BLaER1 treated with 17β-estradiol and CSF1 and Interleukin-3, amounts not matched to agents 10 nM and 100 nM (cell line): ENCODE results near the gene KRT39.

Experiments
- H3K27ac ChIP-seq, 11 experiments: shearing (Covaris generic); formaldehyde crosslinking; 2 replicates each; pipeline ENCODE4 v1.8.1; 2022
- H3K27me3 ChIP-seq, 11 experiments: shearing (Covaris generic); formaldehyde crosslinking; 2 replicates each; pipeline ENCODE4 v1.8.1; 2022
- H3K36me3 ChIP-seq, 11 experiments: shearing (Covaris generic); formaldehyde crosslinking; 2 replicates each; pipeline ENCODE4 v1.8.1; 2022
- H3K4me1 ChIP-seq, 10 experiments: shearing (Covaris generic); formaldehyde crosslinking; 2 replicates each; pipeline ENCODE4 v1.8.1; 2022
- H3K4me2 ChIP-seq, 11 experiments: shearing (Covaris generic); formaldehyde crosslinking; 2 replicates each; pipeline ENCODE4 v1.8.1; 2022
- H3K4me3 ChIP-seq, 10 experiments: shearing (Covaris generic); formaldehyde crosslinking; 2 replicates each; pipeline ENCODE4 v1.8.1; 2022
- H3K9ac ChIP-seq, 11 experiments: shearing (Covaris generic); formaldehyde crosslinking; 2 replicates each; pipeline ENCODE4 v1.8.1; 2022
- H3K9me3 ChIP-seq, 11 experiments: shearing (Covaris generic); formaldehyde crosslinking; replicated peaks in 1 of 11; 2 replicates each; pipeline ENCODE4 v1.8.1; 2022
- H4K20me1 ChIP-seq, 11 experiments: shearing (Covaris generic); formaldehyde crosslinking; 2 replicates each; pipeline ENCODE4 v1.8.1; 2022
- Cebpa-rat ChIP-seq, 11 experiments: shearing (Covaris generic); IDR thresholded peaks; 2 replicates each; pipeline ENCODE4 v1.8.1; 2022

KRT39 gene

DNA sequence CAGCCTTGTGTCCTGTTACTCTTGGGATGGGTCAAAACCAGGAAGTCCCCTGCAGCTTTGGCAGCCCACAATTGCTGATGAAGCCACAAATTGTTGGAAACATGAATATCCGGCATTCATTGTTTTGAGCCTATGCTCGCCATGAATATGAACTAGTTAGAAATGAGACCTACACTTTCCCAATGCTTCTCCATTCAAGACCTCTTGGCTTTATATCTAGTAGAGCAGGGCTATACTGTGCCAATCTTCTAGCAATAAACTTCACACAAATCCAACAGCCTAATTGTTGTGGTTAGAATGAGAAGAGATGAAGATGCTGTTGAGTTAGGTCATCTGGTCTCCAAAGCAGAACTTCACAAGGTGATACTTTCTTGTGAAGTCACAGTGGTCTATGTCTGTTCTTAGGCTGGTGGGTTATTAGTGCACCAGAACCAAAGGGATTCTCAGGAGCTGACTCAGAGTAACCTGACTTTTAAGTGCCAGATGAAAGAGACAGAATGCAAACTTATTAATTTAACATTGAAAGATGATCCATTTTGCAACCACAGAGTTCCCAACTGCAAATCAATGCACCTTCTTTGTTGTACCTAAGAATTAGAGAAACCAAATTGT is 15.6 kb downstream of the KRT39 start:
- Histone ChIP-seq H3K4me2 (no peak overlapping the region), H3K9me3 (no peaks in the 10 kb centered on the region), H3K4me3 (no peak overlapping the region), H3K4me1 (peaks cover 0 to 13% (median 0%) of the 10 kb centered on the region in 10 experiments; a peak in 7 of 20 replicates), H3K36me3 (no peaks in the 10 kb centered on the region), H3K27me3 (no peaks in the 10 kb centered on the region), H3K9ac (no peak overlapping the region), H4K20me1 (no peaks in the 10 kb centered on the region), H3K27ac (no peak overlapping the region)
- no peak for TF ChIP-seq Cebpa-rat (IDR thresholded peaks at IDR 0.05)

DNA sequence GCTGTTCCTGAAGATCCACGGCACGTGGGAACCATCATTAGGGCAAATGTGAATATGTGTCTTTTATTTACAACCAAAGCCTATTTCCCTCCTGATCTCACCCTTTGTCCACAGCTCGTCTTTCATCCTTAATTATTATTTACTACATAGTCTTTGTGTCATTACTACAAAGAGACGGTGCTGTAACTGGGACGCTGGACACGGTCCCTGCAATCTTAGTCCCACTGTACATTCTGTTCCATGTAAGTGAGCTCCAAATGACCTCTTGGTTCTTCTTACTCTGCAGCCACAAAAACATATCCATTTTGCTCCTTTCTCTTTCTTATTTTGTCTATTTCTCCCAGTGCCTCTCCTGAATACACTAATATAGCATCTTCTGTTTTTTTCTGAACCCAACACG is 16.6 kb downstream of the KRT39 start:
- no peak overlapping the region for H3K4me3 ChIP-seq
- no peaks in the 10 kb centered on the region for H3K27me3 ChIP-seq
- no peak overlapping the region for H3K9ac ChIP-seq
- H3K9me3 ChIP-seq: no peaks in the 10 kb centered on the region
- peaks cover 0 to 11% (median 0%) of the 10 kb centered on the region in 10 experiments; a peak in 7 of 20 replicates for H3K4me1 ChIP-seq
- no peak overlapping the region for H3K4me2 ChIP-seq
- no peak for TF ChIP-seq Cebpa-rat (IDR thresholded peaks at IDR 0.05)
- no peaks in the 10 kb centered on the region for H4K20me1 ChIP-seq
- H3K36me3 ChIP-seq: no peaks in the 10 kb centered on the region
- H3K27ac ChIP-seq: no peak overlapping the region

- H3K9ac ChIP-seq: no peak overlapping the region
Observed at GRCh38 chr17:40949418-40949817, 17.3 kb downstream of the KRT39 start.

GRCh38 chr17:40947929-40948328 is 18.8 kb downstream of the KRT39 start:
- Histone ChIP-seq H3K27ac (no peak overlapping the region), H3K4me1 (peaks cover 0 to 5% (median 0%) of the 10 kb centered on the region in 10 experiments; a peak in 7 of 20 replicates), H3K9me3 (no peaks in the 10 kb centered on the region), H3K4me2 (no peak overlapping the region), H4K20me1 (no peaks in the 10 kb centered on the region), H3K36me3 (no peaks in the 10 kb centered on the region), H3K27me3 (no peaks in the 10 kb centered on the region), H3K4me3 (no peak overlapping the region), H3K9ac (no peak overlapping the region)
- TF ChIP-seq Cebpa-rat (IDR thresholded peaks at IDR 0.05): no peak

More at GRCh38 chr17:40949418-40949817, 17.3 kb downstream of the KRT39 start:
- H3K27ac ChIP-seq: no peak overlapping the region
- peaks cover 0 to 11% (median 0%) of the 10 kb centered on the region in 10 experiments; a peak in 7 of 20 replicates for H3K4me1 ChIP-seq
- H3K4me3 ChIP-seq: no peak overlapping the region
- no peaks in the 10 kb centered on the region for H3K9me3 ChIP-seq
- no peaks in the 10 kb centered on the region for H4K20me1 ChIP-seq
- H3K27me3 ChIP-seq: no peaks in the 10 kb centered on the region
- no peak for TF ChIP-seq Cebpa-rat (IDR thresholded peaks at IDR 0.05)
- no peaks in the 10 kb centered on the region for H3K36me3 ChIP-seq
- no peak overlapping the region for H3K4me2 ChIP-seq

GRCh38 chr17:40945414-40945813 is 21.3 kb downstream of the KRT39 start:
- Histone ChIP-seq H3K4me1 (no peaks in the 10 kb centered on the region), H3K27ac (no peak overlapping the region), H3K36me3 (no peaks in the 10 kb centered on the region), H3K9ac (no peak overlapping the region), H3K27me3 (no peaks in the 10 kb centered on the region), H3K9me3 (no peaks in the 10 kb centered on the region), H3K4me3 (no peak overlapping the region), H3K4me2 (no peak overlapping the region), H4K20me1 (no peaks in the 10 kb centered on the region)
- TF ChIP-seq Cebpa-rat (IDR thresholded peaks at IDR 0.05): no peak

DNA sequence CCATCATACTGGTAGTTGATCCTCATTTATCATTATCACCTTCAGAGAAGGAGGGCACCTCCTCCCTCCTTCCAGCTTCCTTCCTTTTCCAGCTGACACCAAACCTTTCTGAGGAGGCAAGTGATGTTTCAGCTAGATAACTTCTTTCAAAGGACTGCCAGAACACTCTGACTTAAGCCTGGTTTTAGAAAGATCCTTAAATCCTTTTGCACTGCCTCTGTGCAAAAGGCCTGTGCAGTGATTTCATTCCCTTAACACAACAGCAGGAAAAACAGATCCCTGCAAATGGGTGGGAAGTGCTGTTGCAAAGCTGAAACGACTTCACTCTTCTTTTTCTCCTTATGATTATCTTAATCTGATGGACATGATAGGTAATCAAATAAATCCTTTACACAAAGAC is 22.2 kb downstream of the KRT39 start:
- no peaks in the 10 kb centered on the region for H3K4me1 ChIP-seq
- no peaks in the 10 kb centered on the region for H3K36me3 ChIP-seq
- no peaks in the 10 kb centered on the region for H3K27me3 ChIP-seq
- TF ChIP-seq Cebpa-rat (IDR thresholded peaks at IDR 0.05): no peak
- H3K9me3 ChIP-seq: no peaks in the 10 kb centered on the region
- H3K27ac ChIP-seq: no peak overlapping the region
- H3K9ac ChIP-seq: no peak overlapping the region
- H3K4me3 ChIP-seq: no peak overlapping the region
- H3K4me2 ChIP-seq: no peak overlapping the region
- H4K20me1 ChIP-seq: no peaks in the 10 kb centered on the region

- Histone ChIP-seq H3K4me1 (no peaks in the 10 kb centered on the region), H3K27ac (no peak overlapping the region)
- no peak for TF ChIP-seq Cebpa-rat (IDR thresholded peaks at IDR 0.05)
Observed at GRCh38 chr17:40942553-40942952, 24.2 kb downstream of the KRT39 start.

GRCh38 chr17:40940266-40940665 is 26.5 kb downstream of the KRT39 start:
- H3K4me1 ChIP-seq: peaks cover 0 to 4% (median 0%) of the 10 kb centered on the region in 10 experiments; a peak in 1 of 20 replicates
- no peaks in the 10 kb centered on the region for H3K27me3 ChIP-seq
- H3K9ac ChIP-seq: no peak overlapping the region
- no peak for TF ChIP-seq Cebpa-rat (IDR thresholded peaks at IDR 0.05)
- no peaks in the 10 kb centered on the region for H3K36me3 ChIP-seq
- no peak overlapping the region for H3K4me2 ChIP-seq
- no peak overlapping the region for H3K4me3 ChIP-seq
- H3K9me3 ChIP-seq: no peaks in the 10 kb centered on the region
- H3K27ac ChIP-seq: no peak overlapping the region
- no peaks in the 10 kb centered on the region for H4K20me1 ChIP-seq

More at GRCh38 chr17:40942553-40942952, 24.2 kb downstream of the KRT39 start:
- Histone ChIP-seq H3K27me3 (no peaks in the 10 kb centered on the region), H3K9me3 (no peaks in the 10 kb centered on the region), H3K4me2 (no peak overlapping the region), H3K9ac (no peak overlapping the region), H4K20me1 (no peaks in the 10 kb centered on the region), H3K36me3 (no peaks in the 10 kb centered on the region), H3K4me3 (no peak overlapping the region)

DNA sequence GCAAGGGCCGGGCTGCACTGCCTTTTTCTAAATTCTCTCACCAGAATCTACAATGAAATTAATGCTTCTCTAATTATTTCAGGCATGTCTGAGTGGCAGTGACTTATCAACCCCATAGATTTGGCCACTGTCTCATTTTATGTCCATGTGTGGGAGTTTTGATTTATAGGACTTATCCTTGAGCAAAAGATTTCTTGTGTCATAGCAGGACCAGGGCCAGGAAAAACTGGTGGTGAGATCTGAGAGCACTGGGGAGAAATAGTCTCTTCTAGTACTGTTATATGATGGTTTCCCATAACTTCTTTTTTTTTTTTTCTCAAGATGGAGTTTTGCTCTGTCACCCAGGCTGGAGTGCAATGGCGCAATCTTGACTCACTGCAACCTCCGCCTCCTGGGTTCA is 27.8 kb downstream of the KRT39 start:
- Histone ChIP-seq H3K9ac (no peak overlapping the region), H3K27ac (no peak overlapping the region), H3K27me3 (no peaks in the 10 kb centered on the region), H3K9me3 (no peaks in the 10 kb centered on the region), H3K4me2 (no peak overlapping the region), H3K4me1 (peaks cover 0 to 4% (median 0%) of the 10 kb centered on the region in 10 experiments; a peak in 1 of 20 replicates), H4K20me1 (no peaks in the 10 kb centered on the region), H3K36me3 (no peaks in the 10 kb centered on the region), H3K4me3 (no peak overlapping the region)
- TF ChIP-seq Cebpa-rat (IDR thresholded peaks at IDR 0.05): no peak

- Histone ChIP-seq H3K27me3 (no peaks in the 10 kb centered on the region), H3K9ac (no peak within 1 kb of the TSS), H3K4me2 (no peak within 1 kb of the TSS), H3K4me1 (peaks cover 0 to 4% (median 0%) of the 10 kb centered on the region in 10 experiments; a peak in 1 of 20 replicates), H3K9me3 (no peaks in the 10 kb centered on the region), H3K36me3 (no peaks in the 10 kb centered on the region), H3K27ac (no peak within 1 kb of the TSS), H3K4me3 (no peak within 1 kb of the TSS), H4K20me1 (no peaks in the 10 kb centered on the region)
- no peak for TF ChIP-seq Cebpa-rat (IDR thresholded peaks at IDR 0.05)
Observed at GRCh38 chr17:40937384-40937819, 29.3 kb downstream of the KRT39 start, which contains the start of gene KRT23. TSS of gene KRT23 (minus strand) at chr17:40937646. CDS start at chr17:40936603, 1,043 bp downstream.
